Inflammatory macrophage (primary cell): ENCODE results near the gene PROCA1.

Source experiments
- DNase-seq, 2 donors: peaks; one replicate each; pipeline ENCODE4 v3.0.0-alpha.2; 2020 to 2022
- total RNA-seq, 18 experiments: gene quantifications; one replicate each; lab custom pipeline; 2026; ENCODE audit warnings: mixed read lengths in 6 of 18, inconsistent platforms in 2 of 18; lab: John Stamatoyannopoulos, UW

PROCA1 gene
- total RNA-seq = 0.12 to 3.0 (median 1.5) reads per million in 18 experiments

- no peak for DNase-seq
Observed at GRCh38 chr17:28711723-28712031, at the start of gene PROCA1. Gene PROCA1, minus strand, starts transcription at chr17:28711888. Its CDS starts 228 bp downstream, at chr17:28711660.

DNA sequence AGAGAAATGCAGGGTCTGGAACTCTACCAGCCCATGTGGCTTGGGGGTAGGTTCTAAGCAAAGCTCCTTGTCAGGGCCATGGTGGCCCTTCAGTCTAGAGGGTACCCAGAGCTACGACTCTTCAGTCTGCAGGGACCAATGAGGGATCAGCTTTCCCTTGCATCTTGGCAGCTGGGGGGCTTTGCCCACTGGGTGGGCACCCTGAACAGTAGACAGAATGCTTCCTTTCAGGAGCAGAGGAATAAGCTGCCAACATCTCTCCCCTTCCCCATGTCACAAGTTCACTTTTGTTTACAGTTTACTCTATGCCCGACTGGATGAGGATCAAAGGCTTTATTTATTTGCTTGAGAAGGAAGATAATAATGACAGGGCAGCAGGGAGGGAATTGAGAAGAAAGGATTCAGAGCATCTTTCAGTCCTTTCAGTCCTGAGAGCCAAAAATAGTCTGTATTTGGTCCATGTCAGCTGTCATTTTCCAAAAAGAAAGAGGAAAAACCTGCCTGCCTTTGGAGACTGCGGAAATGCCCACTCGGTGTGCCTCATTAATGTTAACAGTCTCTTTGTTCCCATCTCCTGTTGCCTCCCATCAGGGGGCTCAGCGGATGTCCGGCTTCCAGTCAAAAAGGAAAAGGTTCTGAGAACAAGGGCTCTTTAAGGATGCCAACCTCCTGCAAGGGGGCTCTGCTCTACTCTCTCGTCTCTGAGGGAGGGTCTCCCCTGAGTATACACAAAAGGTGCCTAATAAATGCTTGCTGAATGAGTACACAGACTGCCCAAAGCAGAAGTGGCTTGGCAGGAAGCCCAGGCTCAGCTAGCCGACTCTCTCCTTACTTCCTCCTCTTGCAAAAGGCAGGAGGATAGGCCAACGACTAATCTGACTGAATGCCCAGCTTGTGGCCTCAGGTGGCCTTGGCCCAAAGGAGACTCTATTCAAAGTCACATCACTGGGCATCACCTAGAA lies 49.2 kb upstream of the PROCA1 start:
- DNase-seq = peak; percentile 71 to 78

- no peak for DNase-seq
Observed at GRCh38 chr17:28759256-28759865, 47.7 kb upstream of the PROCA1 start.

- DNase-seq = no peak
Observed at GRCh38 chr17:28758411-28759121, 46.9 kb upstream of the PROCA1 start.

DNA sequence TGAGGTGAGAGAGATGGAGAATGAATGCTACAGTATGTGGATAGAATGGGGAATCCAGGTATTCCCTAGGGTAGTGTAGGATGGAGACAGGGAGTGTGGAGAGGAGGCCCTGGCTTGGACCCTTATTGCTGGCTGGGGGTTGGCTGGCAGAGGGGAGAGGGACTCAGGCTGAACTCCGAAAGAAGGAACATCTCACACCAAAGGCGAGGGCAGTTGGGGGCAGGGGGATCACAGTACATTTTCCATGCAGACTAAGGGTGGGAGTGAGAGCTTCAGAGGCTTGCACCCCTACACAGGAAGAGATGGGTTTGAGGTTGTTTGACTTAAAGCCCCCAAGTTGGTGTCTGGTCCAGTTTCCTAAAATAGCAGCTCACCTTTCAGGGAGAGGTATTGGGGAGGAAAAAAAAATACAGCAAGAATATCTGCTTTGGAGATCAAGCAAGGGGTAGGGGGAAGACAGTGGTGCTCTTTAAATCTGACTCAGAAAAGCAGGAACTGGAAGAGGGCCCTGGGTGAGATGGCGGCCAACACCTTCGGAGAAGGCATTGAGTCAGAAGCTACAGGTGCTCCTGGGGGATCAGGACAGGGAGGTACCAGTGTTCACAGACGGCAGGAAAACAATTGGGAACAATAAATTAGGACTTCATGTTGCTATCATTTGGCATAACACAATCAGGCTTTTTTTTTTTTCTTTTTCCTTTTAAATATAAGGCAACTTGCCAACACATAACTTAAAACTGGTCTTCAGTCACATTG lies 44.5 kb upstream of the PROCA1 start:
- DNase-seq = no peak

DNA sequence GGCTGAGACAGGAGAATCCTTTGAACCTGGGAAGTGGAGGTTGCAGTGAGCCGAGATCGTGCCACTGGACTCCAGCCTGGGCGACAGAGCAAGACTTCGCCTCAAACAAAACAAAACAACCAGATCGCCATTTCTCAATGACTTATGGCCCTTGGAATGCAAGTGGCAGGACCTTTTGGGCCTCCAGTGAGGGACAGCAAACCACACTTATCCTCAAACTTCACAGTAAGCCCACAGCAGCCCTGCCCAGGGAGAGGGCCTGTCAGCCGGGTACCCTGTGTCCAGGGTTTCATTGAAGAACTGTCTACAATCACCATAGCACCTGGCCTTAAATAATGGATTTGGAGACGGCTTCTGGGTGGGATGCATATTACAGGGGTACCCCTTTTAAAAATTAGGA lies 43.8 kb upstream of the PROCA1 start:
- DNase-seq = no peak

DNA sequence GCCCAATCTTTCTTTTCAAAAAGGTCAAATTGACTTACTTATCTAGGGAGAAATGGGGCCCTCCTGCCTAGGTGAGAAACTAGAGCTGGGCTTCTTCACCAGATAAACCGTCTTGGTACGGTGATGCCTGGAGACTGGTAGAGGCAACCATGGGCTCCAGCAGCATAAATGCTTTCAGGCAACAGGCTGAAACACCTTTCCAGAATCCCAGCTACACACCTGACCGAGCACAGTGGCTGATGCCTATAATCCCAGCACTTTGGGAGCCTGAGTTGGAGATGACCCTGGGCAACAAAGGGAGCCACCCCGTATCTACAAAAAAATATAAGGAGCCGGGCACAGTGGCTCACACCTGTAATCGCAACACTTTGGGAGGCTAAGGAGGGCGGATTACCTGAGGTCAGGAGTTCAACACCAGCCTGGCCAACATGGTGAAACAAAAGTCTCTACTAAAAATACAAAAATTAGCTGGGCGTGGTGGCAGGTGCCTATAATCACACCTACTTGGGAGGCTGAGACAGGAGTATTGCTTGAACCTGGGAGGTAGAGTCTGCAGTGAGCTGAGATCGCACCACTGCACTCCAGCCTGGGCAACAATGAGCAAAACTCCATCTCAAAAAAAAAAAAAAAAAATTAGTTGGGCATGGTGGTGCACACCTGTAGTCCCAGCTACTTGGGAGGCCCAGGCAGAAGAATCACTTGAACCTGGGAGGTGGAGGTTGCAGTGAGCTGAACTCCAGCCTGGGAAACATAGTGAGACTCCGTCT lies 40.1 kb upstream of the PROCA1 start:
- no peak for DNase-seq

DNA sequence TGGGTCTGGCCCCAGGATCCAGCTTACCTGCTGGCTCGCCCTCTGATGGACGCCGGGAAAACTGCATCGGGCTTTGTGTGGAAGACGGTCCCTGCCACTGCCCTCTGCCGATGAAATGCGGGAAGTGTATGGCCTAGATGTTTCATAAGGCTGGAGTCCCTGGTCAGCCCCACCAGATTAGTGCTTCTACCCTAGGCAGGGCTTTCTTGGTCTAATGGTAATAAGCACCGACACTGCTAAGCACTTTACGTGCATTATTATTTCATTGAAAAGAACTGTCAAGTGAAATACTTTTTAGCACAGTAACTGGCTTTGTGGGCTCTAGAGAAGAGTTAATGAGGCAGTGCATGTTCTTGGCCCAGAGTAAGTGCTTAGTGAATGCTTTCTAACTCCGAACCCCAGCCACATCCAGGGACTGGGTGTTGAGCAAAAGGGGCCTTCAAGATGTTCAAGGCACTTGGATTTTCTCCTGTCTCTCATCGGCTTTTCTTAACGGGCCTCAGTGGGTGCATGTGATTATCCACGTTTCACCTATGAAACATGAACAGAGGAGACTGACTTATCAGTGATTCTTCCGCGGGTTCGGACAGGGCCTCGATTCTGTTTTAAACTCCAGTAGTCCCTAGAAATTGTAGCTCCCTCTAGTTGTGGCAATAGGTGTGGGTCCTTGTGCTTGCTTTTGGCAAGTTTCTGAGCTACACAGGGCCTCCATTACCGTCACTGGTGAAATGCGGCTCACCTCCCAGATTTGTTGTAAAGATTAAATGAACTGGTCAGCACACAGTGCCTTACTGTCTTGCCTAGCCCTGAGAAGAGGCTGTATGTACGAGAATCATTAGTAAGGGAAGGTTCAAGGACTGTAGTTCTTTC lies 38.7 kb upstream of the PROCA1 start:
- peak; percentile 88 to 91 for DNase-seq

DNA sequence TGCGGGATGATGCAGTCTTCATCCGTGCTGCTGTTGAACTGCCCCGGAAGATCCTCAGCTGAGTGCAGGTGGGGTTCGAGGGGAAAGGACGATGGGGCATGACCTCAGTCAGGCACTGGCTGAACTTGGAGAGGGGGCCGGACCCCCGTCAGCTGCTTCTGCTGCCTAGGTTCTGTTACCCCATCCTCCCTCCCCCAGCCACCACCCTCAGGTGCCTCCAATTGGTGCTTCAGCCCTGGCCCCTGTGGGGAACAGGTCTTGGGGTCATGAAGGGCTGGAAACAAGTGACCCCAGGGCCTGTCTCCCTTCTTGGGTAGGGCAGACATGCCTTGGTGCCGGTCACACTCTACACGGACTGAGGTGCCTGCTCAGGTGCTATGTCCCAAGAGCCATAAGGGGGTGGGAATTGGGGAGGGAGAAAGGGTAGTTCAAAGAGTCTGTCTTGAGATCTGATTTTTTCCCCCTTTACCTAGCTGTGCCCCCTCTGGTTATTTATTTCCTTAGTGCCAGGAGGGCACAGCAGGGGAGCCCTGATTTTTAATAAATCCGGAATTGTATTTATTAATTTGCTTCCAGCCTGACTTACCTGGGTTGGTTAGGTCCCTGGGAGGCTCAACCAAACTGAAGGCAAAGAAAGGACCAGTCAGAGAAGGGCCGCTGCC lies 38.0 kb upstream of the PROCA1 start:
- no peak for DNase-seq

DNA sequence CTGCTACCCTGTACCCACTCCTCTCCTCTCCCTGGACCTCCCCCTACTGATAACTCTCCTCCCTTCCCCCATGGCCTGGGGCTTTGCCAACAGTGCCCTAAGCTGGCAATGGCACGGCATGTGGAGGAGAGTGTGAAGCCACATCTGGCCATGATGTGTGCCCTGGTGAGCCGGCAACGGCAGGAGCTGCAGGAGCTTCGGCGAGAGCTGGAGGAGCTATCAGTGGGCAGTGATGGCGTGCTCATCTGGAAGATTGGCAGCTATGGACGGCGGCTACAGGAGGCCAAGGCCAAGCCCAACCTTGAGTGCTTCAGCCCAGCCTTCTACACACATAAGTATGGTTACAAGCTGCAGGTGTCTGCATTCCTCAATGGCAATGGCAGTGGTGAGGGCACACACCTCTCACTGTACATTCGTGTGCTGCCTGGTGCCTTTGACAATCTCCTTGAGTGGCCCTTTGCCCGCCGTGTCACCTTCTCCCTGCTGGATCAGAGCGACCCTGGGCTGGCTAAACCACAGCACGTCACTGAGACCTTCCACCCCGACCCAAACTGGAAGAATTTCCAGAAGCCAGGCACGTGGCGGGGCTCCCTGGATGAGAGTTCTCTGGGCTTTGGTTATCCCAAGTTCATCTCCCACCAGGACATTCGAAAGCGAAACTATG lies 37.3 kb upstream of the PROCA1 start:
- no peak for DNase-seq

DNA sequence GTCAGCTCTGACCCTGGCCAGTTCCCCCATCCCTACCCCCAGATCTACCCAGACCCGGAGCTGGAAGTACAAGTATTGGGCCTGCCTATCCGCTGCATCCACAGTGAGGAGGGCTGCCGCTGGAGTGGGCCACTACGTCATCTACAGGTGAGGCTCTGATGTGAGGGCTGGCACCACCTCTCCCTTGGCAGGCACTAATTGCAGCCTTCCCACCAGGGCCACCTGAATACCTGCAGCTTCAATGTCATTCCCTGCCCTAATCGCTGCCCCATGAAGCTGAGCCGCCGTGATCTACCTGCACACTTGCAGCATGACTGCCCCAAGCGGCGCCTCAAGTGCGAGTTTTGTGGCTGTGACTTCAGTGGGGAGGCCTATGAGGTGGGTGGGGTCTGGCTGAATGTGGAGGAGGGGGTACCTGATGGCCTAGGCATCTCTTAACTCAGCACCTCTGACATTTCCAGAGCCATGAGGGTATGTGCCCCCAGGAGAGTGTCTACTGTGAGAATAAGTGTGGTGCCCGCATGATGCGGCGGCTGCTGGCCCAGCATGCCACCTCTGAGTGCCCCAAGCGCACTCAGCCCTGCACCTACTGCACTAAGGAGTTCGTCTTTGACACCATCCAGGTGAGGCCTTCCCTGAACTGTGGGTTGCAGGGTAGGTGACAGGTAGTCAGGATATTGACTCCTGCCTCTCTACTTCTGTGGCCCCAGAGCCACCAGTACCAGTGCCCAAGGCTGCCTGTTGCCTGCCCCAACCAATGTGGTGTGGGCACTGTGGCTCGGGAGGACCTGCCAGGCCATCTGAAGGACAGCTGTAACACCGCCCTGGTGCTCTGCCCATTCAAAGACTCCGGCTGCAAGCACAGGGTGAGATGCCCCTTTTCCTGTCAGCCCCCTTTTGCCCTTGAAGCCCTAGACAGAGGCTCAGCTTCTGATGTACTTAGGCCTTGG lies 36.4 kb upstream of the PROCA1 start:
- DNase-seq = no peak

DNA sequence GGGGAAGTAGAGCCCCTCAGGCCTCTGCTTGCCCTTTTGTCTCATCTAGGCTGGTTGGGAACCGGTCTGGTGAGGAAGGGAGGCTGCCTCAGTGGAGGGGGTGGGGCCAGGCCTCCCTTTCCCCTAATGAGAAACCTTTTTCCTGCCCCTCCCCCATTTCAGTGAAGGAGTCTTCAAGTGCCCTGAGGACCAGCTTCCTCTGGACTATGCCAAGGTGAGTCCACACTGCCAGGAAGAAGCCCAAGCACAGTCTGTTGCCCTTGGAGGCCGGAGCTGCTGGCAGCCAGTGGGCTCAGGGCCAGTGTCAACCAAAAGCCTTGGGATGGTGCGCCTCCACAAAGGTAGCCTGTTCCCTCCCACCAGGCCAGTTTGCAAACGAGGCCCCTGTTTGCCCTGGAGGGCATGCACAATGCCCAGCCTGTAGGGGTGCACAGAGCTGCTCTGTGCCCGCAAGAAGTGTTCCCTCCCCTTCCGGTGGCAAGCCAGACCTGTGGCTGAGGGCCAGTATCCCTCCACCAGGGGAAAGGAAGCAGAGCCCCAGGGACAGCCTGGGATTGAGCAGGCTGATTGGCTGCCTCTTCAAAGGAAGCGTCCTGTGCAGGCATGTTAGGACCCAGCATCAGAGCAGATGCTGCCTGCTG lies 35.5 kb upstream of the PROCA1 start:
- no peak for DNase-seq

GRCh38 chr17:28746611-28747050 lies 34.9 kb upstream of the PROCA1 start:
- no peak for DNase-seq

- no peak for DNase-seq
Observed at GRCh38 chr17:28745786-28746411, 34.2 kb upstream of the PROCA1 start.

DNA sequence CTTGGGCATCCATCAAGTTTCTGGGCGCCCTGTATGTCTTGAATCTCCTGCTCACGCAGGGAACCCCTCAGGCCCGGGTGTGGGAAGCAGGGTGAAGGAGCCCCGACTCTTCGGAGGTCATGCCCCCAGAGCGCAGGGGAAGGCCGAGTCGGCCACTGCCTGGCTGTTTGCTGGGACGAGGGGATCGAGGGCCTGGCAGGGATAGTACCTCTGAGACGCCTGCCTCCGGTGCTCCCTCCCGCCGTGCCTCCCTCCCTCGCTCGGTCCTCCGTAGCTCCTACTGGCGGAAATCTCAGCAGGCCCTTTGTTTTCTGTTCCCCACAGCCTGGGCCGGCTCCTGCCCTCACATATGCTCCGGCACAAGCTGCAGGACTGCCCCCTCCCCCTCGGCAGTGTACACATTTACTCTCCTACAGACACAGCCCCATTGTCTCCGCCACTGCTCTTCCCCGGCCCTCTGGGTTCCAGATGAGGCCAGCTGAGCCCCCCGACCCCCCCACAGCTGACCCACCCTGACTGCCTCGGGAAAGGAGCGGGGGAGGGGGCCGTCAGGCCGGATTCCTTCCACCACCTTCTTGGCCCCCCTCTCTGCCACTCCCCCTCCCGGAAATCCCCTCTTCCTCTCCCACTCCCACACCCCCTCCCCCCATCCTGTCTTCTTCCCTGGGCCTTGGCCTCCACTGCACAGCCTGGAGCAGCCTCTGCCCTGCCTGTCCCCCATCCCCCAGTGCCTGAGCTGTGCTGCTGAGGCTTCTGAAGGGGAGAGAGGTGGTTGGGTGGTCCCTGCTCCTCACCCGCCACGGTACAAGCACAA lies 33.5 kb upstream of the PROCA1 start:
- peak; percentile 3 to 12 for DNase-seq
